Measurements from ENCODE around the gene HAUS2. TPM values are rescaled to one million over a fixed set of nuclear protein-coding genes. Genes with fewer than 3 reads are reported as not detected.

The HAUS2 gene
- total RNA-seq, 1 donor from 2014 or later = 35.3 TPM

DNA sequence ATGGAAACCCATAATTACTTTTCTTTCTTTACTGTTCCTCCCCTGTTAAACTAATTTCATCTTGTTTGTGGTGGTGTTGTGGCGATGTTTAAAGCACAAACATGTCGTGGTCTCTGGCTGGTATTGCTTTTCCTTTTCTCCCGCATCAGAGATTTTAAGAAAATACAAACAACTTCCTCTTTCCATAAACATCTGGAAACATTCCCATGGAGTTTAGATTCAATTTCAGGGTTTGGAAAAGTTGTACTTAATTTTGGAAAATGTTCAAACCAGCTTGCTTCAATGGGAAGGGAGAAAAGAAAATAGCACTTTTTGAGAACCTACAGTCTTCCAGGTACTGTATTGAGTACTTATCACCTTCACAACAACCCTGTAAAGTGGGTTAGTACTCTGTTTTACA is 57.2 kb downstream of the HAUS2 start:
- Histone ChIP-seq H3K4me3 (ENCODE audit: low read depth, low read length) (no peak overlapping the region), H3K27me3 (ENCODE audit: control insufficient read depth, insufficient read depth, low read length) (no peaks in the 10 kb centered on the region), H3K36me3 (ENCODE audit: control insufficient read depth, insufficient read depth, low read length) (no peaks in the 10 kb centered on the region)
- no peak for TF ChIP-seq CTCF (IDR thresholded peaks at IDR 0.05; ENCODE audit: insufficient read depth, low read length, poor library complexity, severe bottlenecking)
- no peak for DNase-seq (ENCODE audit: low read depth)

- Histone ChIP-seq H3K27me3 (ENCODE audit: control insufficient read depth, insufficient read depth, low read length) (no peaks in the 10 kb centered on the region), H3K4me3 (ENCODE audit: low read depth, low read length) (no peak overlapping the region), H3K36me3 (ENCODE audit: control insufficient read depth, insufficient read depth, low read length) (no peaks in the 10 kb centered on the region)
- peak; percentile 50 for DNase-seq (ENCODE audit: low read depth)
- no peak for TF ChIP-seq CTCF (IDR thresholded peaks at IDR 0.05; ENCODE audit: insufficient read depth, low read length, poor library complexity, severe bottlenecking)
Observed at GRCh38 chr15:42608110-42608531, 59.5 kb downstream of the HAUS2 start.

- Histone ChIP-seq H3K4me3 (ENCODE audit: low read depth, low read length) (no peak overlapping the region), H3K27me3 (ENCODE audit: control insufficient read depth, insufficient read depth, low read length) (no peaks in the 10 kb centered on the region), H3K36me3 (ENCODE audit: control insufficient read depth, insufficient read depth, low read length) (no peaks in the 10 kb centered on the region)
- TF ChIP-seq CTCF (IDR thresholded peaks at IDR 0.05; ENCODE audit: insufficient read depth, low read length, poor library complexity, severe bottlenecking) = no peak
- no peak for DNase-seq (ENCODE audit: low read depth)
Observed at GRCh38 chr15:42608752-42609488, 60.3 kb downstream of the HAUS2 start.

DNA sequence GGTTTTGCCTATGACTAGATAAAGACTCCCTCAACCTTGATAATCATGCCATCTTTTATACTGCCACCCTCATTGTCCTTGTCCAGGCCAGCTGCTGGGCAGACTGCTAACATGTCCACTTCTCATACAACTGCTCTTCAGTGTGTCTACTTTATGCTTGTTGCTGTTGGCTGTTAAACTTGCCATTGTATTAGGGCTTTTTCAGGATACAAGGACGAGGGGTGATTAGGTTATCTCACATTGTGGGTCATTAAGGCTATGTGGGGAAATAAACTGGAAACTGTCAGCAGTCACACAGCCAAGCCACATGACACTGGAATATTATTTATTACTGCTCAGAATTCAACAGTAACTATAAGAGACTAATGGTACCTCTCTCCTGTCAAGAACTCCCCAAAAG is 62.9 kb downstream of the HAUS2 start:
- no peak for TF ChIP-seq CTCF (IDR thresholded peaks at IDR 0.05; ENCODE audit: insufficient read depth, low read length, poor library complexity, severe bottlenecking)
- Histone ChIP-seq H3K4me3 (ENCODE audit: low read depth, low read length) (no peak overlapping the region), H3K36me3 (ENCODE audit: control insufficient read depth, insufficient read depth, low read length) (no peaks in the 10 kb centered on the region), H3K27me3 (ENCODE audit: control insufficient read depth, insufficient read depth, low read length) (no peaks in the 10 kb centered on the region)
- DNase-seq (ENCODE audit: low read depth) = no peak

DNA sequence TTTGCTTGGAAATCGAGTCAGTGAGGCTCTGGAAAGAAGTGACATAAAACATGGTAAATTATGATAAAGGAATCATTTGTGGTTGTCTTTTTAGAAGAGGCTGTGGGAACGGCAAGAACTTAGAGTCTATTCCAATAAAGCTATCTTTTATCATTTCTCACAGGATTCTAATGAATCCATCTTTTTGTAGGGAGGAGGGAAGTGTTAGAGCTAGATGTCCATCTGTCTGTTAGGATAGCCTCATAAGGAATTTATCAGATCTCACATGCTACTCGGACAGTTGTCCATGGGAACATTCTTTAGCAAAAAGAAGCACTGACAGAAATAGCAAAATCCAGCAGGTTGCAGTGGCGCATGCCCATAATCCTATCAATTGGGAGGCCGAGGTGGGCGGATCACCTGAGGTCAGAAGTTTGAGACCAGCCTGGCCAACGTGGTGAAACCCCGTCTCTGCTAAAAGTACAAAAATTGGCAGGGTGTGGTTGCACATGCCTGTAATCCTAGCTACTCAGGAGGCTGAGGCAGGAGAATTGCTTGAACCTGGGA is 63.8 kb downstream of the HAUS2 start:
- H3K4me3 ChIP-seq (ENCODE audit: low read depth, low read length) = no peak overlapping the region
- H3K36me3 ChIP-seq (ENCODE audit: control insufficient read depth, insufficient read depth, low read length) = no peaks in the 10 kb centered on the region
- H3K27me3 ChIP-seq (ENCODE audit: control insufficient read depth, insufficient read depth, low read length) = no peaks in the 10 kb centered on the region
- TF ChIP-seq CTCF (IDR thresholded peaks at IDR 0.05; ENCODE audit: insufficient read depth, low read length, poor library complexity, severe bottlenecking) = no peak
- no peak for DNase-seq (ENCODE audit: low read depth)

- TF ChIP-seq CTCF (IDR thresholded peaks at IDR 0.05; ENCODE audit: insufficient read depth, low read length, poor library complexity, severe bottlenecking) = no peak
- no peak for DNase-seq (ENCODE audit: low read depth)
- Histone ChIP-seq H3K4me3 (ENCODE audit: low read depth, low read length) (no peak overlapping the region), H3K27me3 (ENCODE audit: control insufficient read depth, insufficient read depth, low read length) (no peaks in the 10 kb centered on the region), H3K36me3 (ENCODE audit: control insufficient read depth, insufficient read depth, low read length) (no peaks in the 10 kb centered on the region)
Observed at GRCh38 chr15:42616107-42616506, 67.5 kb downstream of the HAUS2 start.
